ENCODE data around the gene CYP20A1.
"Not testable (repeated sequence)": the region's sequence is repeated elsewhere in the genome, so short reads cannot be mapped to it uniquely, and the experiment has no call there.

The CYP20A1 gene

DNA sequence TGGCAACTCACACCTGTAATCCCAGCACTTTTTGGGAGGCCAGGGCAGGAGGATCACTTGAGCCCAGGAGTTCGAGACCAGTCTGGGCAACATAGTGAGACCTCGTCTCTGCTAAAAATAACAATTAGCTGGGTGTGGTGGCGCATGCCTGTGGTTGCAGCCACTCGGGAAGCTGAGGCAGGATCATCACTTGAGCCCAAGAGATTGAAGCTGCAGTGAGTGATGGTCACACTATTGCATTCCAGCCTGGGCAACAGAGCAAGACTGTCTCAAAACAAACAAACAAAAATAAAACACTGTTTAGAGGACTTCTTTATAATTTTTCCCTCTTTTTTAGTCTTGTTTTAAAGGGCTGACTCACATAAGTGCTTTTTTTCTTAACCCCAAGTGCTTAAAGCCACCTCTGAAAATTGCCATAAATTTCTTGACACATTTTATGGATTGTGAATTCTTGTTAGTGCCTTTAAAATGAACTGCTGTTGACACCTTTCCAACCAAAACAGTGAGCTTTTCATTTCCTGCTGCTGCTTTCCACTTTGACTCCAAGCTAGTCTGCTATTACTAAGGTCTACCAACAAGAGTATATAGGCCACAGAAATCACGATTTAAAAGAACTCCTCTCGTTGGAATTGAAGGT is 41.7 kb downstream of the CYP20A1 start:
- DNase-seq: no peak
- H3K4me3 ChIP-seq (ENCODE audit: low read depth, low read length): no peak overlapping the region
- no peaks in the 10 kb centered on the region for H3K9me3 ChIP-seq
- no peaks in the 10 kb centered on the region for H3K4me1 ChIP-seq
- TF ChIP-seq, protein P1, sequence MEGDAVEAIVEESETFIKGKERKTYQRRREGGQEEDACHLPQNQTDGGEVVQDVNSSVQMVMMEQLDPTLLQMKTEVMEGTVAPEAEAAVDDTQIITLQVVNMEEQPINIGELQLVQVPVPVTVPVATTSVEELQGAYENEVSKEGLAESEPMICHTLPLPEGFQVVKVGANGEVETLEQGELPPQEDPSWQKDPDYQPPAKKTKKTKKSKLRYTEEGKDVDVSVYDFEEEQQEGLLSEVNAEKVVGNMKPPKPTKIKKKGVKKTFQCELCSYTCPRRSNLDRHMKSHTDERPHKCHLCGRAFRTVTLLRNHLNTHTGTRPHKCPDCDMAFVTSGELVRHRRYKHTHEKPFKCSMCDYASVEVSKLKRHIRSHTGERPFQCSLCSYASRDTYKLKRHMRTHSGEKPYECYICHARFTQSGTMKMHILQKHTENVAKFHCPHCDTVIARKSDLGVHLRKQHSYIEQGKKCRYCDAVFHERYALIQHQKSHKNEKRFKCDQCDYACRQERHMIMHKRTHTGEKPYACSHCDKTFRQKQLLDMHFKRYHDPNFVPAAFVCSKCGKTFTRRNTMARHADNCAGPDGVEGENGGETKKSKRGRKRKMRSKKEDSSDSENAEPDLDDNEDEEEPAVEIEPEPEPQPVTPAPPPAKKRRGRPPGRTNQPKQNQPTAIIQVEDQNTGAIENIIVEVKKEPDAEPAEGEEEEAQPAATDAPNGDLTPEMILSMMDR (IDR thresholded peaks at IDR 0.05; ENCODE audit: low read depth, low read length): no peak
- H3K36me3 ChIP-seq: peaks cover 11% of the 10 kb centered on the region
- H3K27me3 ChIP-seq: no peaks in the 10 kb centered on the region

DNA sequence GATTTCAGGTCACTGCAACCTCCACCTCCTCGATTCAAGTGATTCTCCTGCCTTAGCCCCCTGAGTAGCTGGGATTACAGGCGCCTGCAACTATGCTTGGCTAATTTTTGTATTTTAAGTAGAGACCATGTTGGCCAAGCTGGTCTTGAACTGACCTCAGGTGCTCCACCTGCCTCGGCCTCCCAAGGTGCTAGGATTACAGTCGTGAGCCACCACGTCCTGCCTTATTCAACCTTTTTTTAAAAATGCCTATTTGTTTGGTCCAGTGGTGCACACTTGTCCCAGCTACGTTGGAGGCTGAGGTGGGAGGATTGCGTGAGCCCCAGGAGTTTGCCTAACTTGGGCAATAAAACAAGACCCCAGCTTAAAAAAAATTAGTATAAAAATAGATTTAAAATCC is 43.3 kb downstream of the CYP20A1 start:
- no peaks in the 10 kb centered on the region for H3K4me1 ChIP-seq
- TF ChIP-seq, protein P1 (IDR thresholded peaks at IDR 0.05; ENCODE audit: low read depth, low read length): no peak
- H3K4me3 ChIP-seq (ENCODE audit: low read depth, low read length): no peak overlapping the region
- H3K36me3 ChIP-seq: peaks cover 11% of the 10 kb centered on the region
- H3K9me3 ChIP-seq: no peaks in the 10 kb centered on the region
- no peak for DNase-seq
- no peaks in the 10 kb centered on the region for H3K27me3 ChIP-seq

DNA sequence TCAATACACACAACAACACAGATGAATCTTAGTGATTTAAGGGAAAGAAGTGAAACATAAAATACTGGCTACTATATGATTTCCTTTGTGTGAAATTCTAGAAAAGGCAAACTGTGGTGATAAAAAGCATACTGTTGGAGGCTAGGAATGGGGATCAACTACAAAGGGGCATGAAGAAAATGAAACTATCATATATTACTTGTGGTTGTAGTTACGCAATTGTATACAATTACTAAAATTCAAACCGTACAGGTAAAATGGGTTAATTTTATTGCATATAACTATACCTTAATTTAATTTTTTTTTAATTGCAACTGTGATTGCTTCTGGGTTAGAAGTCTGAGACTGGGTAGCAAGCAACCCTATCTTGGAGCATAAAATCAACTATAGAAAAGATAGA is 47.7 kb downstream of the CYP20A1 start:
- H3K9me3 ChIP-seq: no peaks in the 10 kb centered on the region; the same call in 1 of the 2 replicates
- no peaks in the 10 kb centered on the region for H3K27me3 ChIP-seq
- H3K36me3 ChIP-seq: no peaks in the 10 kb centered on the region
- no peaks in the 10 kb centered on the region for H3K4me1 ChIP-seq
- no peak for DNase-seq
- TF ChIP-seq, protein P1 (IDR thresholded peaks at IDR 0.05; ENCODE audit: low read depth, low read length): no peak
- H3K4me3 ChIP-seq (ENCODE audit: low read depth, low read length): no peak overlapping the region

DNA sequence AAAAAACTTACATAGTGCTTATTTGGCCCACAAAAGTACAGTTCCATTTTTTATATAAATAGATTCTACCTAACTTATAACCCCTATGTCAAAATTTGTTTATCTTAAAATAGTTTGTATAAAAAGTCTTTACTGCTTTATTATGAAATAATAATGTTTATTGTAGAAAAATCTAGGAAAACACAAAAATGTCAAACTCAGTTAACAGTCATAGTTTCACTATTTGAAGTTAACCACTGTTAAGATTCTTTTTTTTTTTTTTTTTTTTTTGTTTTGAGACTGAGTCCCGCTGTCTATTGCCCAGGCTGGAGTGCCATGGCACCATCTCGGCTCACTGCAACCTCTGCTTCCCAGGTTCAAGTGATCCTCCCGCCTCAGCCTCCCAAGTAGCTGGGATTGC is 62.8 kb downstream of the CYP20A1 start:
- Histone ChIP-seq H3K9me3 (no peaks in the 10 kb centered on the region), H3K36me3 (no peaks in the 10 kb centered on the region)

DNA sequence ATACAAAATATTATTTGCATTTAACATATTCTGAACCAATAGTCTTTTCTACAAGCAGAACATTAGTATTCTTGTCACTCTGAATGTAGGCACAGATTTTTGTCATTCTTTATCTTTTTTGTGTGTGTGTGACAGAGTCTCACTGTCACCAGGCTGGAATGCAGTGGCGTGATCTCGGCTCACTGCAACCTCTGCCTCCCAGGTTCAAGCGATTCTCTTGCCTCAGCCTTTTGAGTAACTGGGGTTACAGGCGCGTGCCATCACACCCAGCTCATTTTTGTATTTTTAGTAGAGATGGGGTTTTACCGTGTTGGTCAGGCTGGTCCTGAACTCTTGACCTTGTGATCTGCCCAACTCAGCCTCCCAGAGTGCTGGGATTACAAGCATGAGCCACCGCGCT is 63.8 kb downstream of the CYP20A1 start:
- not testable (repeated sequence) for H3K36me3 ChIP-seq; H3K4me3 ChIP-seq (ENCODE audit: low read depth, low read length); DNase-seq; H3K27me3 ChIP-seq; H3K9me3 ChIP-seq; H3K4me1 ChIP-seq

More for the DNA sequence above, 62.8 kb downstream of the CYP20A1 start:
- H3K4me3 ChIP-seq (ENCODE audit: low read depth, low read length): no peak overlapping the region
- H3K27me3 ChIP-seq: no peaks in the 10 kb centered on the region
- TF ChIP-seq, protein P1 (IDR thresholded peaks at IDR 0.05; ENCODE audit: low read depth, low read length): no peak
- DNase-seq: no peak
- H3K4me1 ChIP-seq: no peaks in the 10 kb centered on the region

DNA sequence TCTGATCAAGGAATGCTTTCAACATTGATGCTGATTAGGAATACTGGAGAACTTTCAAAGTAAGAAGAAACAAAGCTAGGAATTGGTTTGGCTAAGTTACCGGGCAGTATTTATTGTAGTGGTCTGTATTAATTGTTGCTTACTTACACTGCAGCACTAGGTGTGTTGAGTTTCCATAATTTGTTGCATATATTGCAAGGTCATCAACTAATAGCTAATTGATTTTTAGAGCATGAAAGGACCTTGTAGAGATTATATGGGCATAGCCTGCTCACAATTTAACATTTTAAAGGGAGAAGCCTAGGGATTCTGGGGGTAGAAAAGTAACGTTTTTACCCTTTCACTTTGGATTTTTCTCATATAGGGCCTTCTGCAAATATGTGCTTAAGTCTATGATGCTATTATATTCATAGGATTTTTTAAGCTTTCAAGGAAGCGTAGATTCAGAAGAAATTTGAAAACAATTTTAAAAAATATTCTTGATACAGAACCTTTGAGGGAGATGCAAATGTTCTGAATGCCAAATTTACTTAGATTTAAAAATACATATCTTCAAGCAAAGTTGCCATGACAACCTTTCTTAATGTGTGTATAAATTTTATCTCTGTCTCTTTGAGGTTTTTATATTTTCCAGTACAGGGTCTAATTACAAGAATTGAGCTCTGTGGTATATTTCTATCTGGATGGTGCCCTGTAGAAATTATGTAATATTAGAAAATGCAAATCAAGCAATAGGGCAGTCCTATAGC is 72.0 kb downstream of the CYP20A1 start:
- Histone ChIP-seq H3K4me3 (ENCODE audit: low read depth, low read length) (no peak overlapping the region), H3K36me3 (no peaks in the 10 kb centered on the region), H3K9me3 (no peaks in the 10 kb centered on the region), H3K27me3 (no peaks in the 10 kb centered on the region), H3K4me1 (no peaks in the 10 kb centered on the region)
- TF ChIP-seq, protein P1 (IDR thresholded peaks at IDR 0.05; ENCODE audit: low read depth, low read length): no peak
- DNase-seq: no peak

Data from BE2C (cell line).